ENCODE data around the gene SLX4IP. TPM values are rescaled to one million over a fixed set of nuclear protein-coding genes. Genes with fewer than 3 reads are reported as not detected.

SLX4IP gene
- total RNA-seq, 1 donor from 2014 or later, result 5.3 TPM

GRCh38 chr20:10649080-10649796 lies 214.1 kb downstream of the SLX4IP start:
- TF ChIP-seq EZH2 (IDR thresholded peaks at IDR 0.05; ENCODE audit: insufficient read depth, low read length) (no peak), CTCF (IDR thresholded peaks at IDR 0.05; ENCODE audit: insufficient read depth, low read depth, low read length) (no peak)
- peak overlapping the region; percentile 82 for H3K27ac ChIP-seq (ENCODE audit: low read depth, low read length)
- H3K36me3 ChIP-seq (ENCODE audit: insufficient read depth, low read length), result peaks cover 38% of the 10 kb centered on the region
- Mint-ChIP-seq H3K36me3 (ENCODE audit: low read depth, unreplicated experiment) (peaks cover 42% of the 10 kb centered on the region), H3K9me3 (ENCODE audit: unreplicated experiment) (no peaks in the 10 kb centered on the region), H3K4me3 (ENCODE audit: unreplicated experiment) (peak overlapping the region; percentile 71), H3K27ac (ENCODE audit: unreplicated experiment) (peak overlapping the region; percentile 98), H3K27me3 (ENCODE audit: low read depth, unreplicated experiment) (no peaks in the 10 kb centered on the region), H3K4me1 (ENCODE audit: low read depth, unreplicated experiment) (peaks cover 80% of the 10 kb centered on the region)
- peaks cover 20% of the 10 kb centered on the region for H3K79me2 ChIP-seq (ENCODE audit: insufficient read depth, low read length)
- H3K4me1 ChIP-seq (ENCODE audit: insufficient read depth, low read length), result peaks cover 66% of the 10 kb centered on the region
- no peak overlapping the region for H2AFZ ChIP-seq (ENCODE audit: low read depth, low read length)
- no peaks in the 10 kb centered on the region for H3K9me3 ChIP-seq (ENCODE audit: insufficient read depth, low read depth, low read length)
- no peaks in the 10 kb centered on the region for H3K27me3 ChIP-seq (ENCODE audit: insufficient read depth, low read length)
- peaks cover 45% of the 10 kb centered on the region for H4K20me1 ChIP-seq (ENCODE audit: insufficient read depth, low read length)
- DNase-seq (ENCODE audit: low read depth) (peak; percentile 38), FAIRE-seq (no peak)
- H3K4me3 ChIP-seq (ENCODE audit: insufficient read depth, low read depth, low read length), result no peak overlapping the region
- peak overlapping the region; percentile 82 for H3K9ac ChIP-seq (ENCODE audit: low read length)
- H3K4me2 ChIP-seq (ENCODE audit: low read length), result peak overlapping the region; percentile 49

GRCh38 chr20:10649797-10650160 lies 214.7 kb downstream of the SLX4IP start:
- Histone ChIP-seq H3K9me3 (ENCODE audit: insufficient read depth, low read depth, low read length) (no peaks in the 10 kb centered on the region), H3K4me2 (ENCODE audit: low read length) (peak overlapping the region; percentile 49), H3K36me3 (ENCODE audit: insufficient read depth, low read length) (peaks cover 33% of the 10 kb centered on the region), H3K79me2 (ENCODE audit: insufficient read depth, low read length) (peaks cover 20% of the 10 kb centered on the region), H3K27ac (ENCODE audit: low read depth, low read length) (peak overlapping the region; percentile 82), H3K9ac (ENCODE audit: low read length) (peak overlapping the region; percentile 82), H4K20me1 (ENCODE audit: insufficient read depth, low read length) (peaks cover 43% of the 10 kb centered on the region), H2AFZ (ENCODE audit: low read depth, low read length) (no peak overlapping the region), H3K4me3 (ENCODE audit: insufficient read depth, low read depth, low read length) (no peak overlapping the region), H3K27me3 (ENCODE audit: insufficient read depth, low read length) (no peaks in the 10 kb centered on the region), H3K4me1 (ENCODE audit: insufficient read depth, low read length) (peaks cover 71% of the 10 kb centered on the region)
- Mint-ChIP-seq H3K4me3 (ENCODE audit: unreplicated experiment) (peak overlapping the region; percentile 71), H3K36me3 (ENCODE audit: low read depth, unreplicated experiment) (peaks cover 39% of the 10 kb centered on the region), H3K9me3 (ENCODE audit: unreplicated experiment) (no peaks in the 10 kb centered on the region), H3K27ac (ENCODE audit: unreplicated experiment) (peak overlapping the region; percentile 98), H3K4me1 (ENCODE audit: low read depth, unreplicated experiment) (peaks cover 85% of the 10 kb centered on the region), H3K27me3 (ENCODE audit: low read depth, unreplicated experiment) (no peaks in the 10 kb centered on the region)
- DNase-seq (ENCODE audit: low read depth), result peak; percentile 71
- TF ChIP-seq EZH2 (IDR thresholded peaks at IDR 0.05; ENCODE audit: insufficient read depth, low read length) (no peak), CTCF (IDR thresholded peaks at IDR 0.05; ENCODE audit: insufficient read depth, low read depth, low read length) (no peak)
- FAIRE-seq, result no peak

Measured in astrocyte (in vitro differentiated cells and primary cell).